K562 (cell line): ENCODE results near the gene ERC2.

Experiments used
- ATF4 ChIP-seq: fragments of 450-650 bp; formaldehyde crosslinking; IDR thresholded peaks from 2 replicates; pipeline ENCODE4 v1.4.0; 2022; ENCODE audit warnings: mild to moderate bottlenecking, moderate library complexity
- CTCF ChIP-seq, 3 experiments: IDR thresholded peaks in 2 of 3; conservative IDR thresholded peaks in 1 of 3; 2 replicates each; pipeline ENCODE4 v1.5.1; 2011 to 2012; ENCODE audit warnings: low read length in 3 of 3, mild to moderate bottlenecking in 3 of 3, control low read depth in 2 of 3, improper control_type of control experiment in 1 of 3, inconsistent platforms in 1 of 3, low read depth in 1 of 3, mixed read lengths in 1 of 3, moderate library complexity in 1 of 3; ENCODE audit not compliant: insufficient read depth in 2 of 3
- KDM4B ChIP-seq, 2 experiments: fragments of 450-650 bp in 1 of 2; sonication (generic) in 1 of 2; IDR thresholded peaks; 2 replicates each; pipeline ENCODE4 v1.6.1; 2016 to 2017; ENCODE audit warnings: borderline replicate concordance in 2 of 2, antibody characterized with exemption in 1 of 2, low read depth in 1 of 2, mild to moderate bottlenecking in 1 of 2
- RNF2 ChIP-seq: sonication (generic); IDR thresholded peaks from 2 replicates; pipeline ENCODE4 v1.6.1; 2016
- SNRNP70 ChIP-seq: fragments of 200-400 bp; formaldehyde crosslinking; optimal IDR thresholded peaks from 2 replicates; pipeline ENCODE3; 2017; ENCODE audit warnings: low read depth, low read length
- ZBTB43 ChIP-seq: sonication (generic); formaldehyde crosslinking; IDR thresholded peaks from 2 replicates; pipeline ENCODE4 v1.8.0; 2023; ENCODE audit warnings: mild to moderate bottlenecking, missing genetic modification reagents
- ZBTB5 ChIP-seq: fragments of 450-650 bp; IDR thresholded peaks from 2 replicates; pipeline ENCODE4 v1.6.1; 2017; ENCODE audit warnings: antibody characterized with exemption
- ZNF253 ChIP-seq: fragments of 250-450 bp; sonication (Bioruptor Pico); conservative IDR thresholded peaks from 2 replicates; pipeline ENCODE4 v1.6.1; 2021; ENCODE audit warnings: mild to moderate bottlenecking
- ZNF518B ChIP-seq: fragments of 250-450 bp; sonication (Bioruptor Pico); IDR thresholded peaks from 2 replicates; pipeline ENCODE4 v1.5.0; 2021; ENCODE audit warnings: mild to moderate bottlenecking, moderate library complexity

GRCh38 chr3:56303487-56303886 lies 164.8 kb downstream of the ERC2 start:
- TF ChIP-seq ATF4 (CRISPR knock-in tag): no peak
- peak; percentile 42 to 58 (median 54); a peak in 4 of 6 replicates for TF ChIP-seq CTCF (IDR thresholded peaks at IDR 0.05 in 2 of 3, conservative IDR thresholded peaks at IDR 0.05 in 1 of 3; ENCODE audit: insufficient read depth in 2 of 3, low read depth in 1 of 3, low read length in 3 of 3)
- no peak for TF ChIP-seq ZNF253 (CRISPR knock-in tag)
- no peak for TF ChIP-seq KDM4B (IDR thresholded peaks at IDR 0.05; ENCODE audit: borderline replicate concordance in 2 of 2, low read depth in 1 of 2)
- TF ChIP-seq ZBTB43 (CRISPR knock-in tag): no peak
- no peak for TF ChIP-seq SNRNP70
- no peak for TF ChIP-seq RNF2
- no peak for TF ChIP-seq ZBTB5
- no peak for TF ChIP-seq ZNF518B (CRISPR knock-in tag)
